KG1 (cell line): ENCODE data around the gene PITX2.

Experiments
- DNase-seq: peaks from one replicate; lab custom pipeline; 2025; lab: John Stamatoyannopoulos, UW

The PITX2 gene

DNA sequence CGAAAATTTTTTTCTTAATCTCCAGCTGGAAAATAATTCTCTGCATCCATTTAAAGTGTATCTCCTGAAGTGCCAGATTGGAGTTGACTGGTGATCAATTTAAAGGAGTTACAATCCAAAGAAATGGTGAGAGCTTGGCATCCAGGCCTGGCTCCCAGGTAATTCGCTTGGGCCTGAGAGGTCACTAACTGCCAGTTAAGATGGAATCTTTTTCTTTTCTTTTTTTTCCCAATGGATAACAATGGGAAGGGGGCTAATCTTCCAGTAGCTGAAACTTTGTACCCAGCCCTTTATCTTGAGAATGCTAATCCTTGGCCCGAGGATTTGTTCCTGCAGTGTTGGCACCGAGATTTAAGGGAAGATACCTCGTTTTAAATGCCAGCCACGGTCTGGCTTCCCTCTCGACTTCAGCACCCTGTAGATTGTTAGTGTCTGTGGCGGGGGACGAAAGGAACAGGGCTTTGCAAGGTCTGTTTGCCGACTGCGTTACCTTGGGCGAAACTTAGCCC lies 13.3 kb upstream of the PITX2 start:
- no peak for DNase-seq

DNA sequence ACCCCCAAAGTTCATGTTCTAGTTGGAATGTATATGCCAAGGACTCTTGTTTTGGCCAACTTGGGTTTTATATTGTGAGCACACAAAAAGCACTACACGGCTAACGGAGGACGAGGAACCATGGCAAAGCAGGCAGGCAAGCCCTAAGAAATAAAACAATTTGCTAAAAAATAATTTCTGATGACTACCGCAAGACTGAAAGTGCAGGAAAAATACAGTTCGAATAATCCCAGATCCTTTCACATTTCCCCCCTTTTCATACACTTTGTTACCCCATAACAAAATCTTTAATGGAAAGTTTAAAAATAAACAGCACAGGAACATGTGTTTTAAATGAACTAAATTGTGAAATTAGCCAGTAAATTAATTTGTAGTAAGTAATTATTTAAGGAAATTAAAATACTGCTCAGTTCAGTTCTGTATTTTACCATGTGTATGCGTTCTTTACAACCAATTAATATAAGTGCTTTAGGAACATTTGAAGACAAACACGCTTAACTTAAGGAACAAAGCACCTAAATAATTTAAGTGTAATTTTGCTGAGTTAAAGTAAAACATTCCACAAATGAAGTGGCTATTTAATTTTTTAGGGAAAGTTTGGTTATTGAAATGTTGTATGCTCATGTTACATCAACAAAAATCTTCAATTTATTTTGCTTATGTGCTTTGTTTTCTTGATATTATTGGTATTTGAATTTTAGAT lies 12.4 kb upstream of the PITX2 start:
- no peak for DNase-seq

- no peak for DNase-seq
Measured at GRCh38 chr4:110634350-110635162, 11.7 kb upstream of the PITX2 start.

DNA sequence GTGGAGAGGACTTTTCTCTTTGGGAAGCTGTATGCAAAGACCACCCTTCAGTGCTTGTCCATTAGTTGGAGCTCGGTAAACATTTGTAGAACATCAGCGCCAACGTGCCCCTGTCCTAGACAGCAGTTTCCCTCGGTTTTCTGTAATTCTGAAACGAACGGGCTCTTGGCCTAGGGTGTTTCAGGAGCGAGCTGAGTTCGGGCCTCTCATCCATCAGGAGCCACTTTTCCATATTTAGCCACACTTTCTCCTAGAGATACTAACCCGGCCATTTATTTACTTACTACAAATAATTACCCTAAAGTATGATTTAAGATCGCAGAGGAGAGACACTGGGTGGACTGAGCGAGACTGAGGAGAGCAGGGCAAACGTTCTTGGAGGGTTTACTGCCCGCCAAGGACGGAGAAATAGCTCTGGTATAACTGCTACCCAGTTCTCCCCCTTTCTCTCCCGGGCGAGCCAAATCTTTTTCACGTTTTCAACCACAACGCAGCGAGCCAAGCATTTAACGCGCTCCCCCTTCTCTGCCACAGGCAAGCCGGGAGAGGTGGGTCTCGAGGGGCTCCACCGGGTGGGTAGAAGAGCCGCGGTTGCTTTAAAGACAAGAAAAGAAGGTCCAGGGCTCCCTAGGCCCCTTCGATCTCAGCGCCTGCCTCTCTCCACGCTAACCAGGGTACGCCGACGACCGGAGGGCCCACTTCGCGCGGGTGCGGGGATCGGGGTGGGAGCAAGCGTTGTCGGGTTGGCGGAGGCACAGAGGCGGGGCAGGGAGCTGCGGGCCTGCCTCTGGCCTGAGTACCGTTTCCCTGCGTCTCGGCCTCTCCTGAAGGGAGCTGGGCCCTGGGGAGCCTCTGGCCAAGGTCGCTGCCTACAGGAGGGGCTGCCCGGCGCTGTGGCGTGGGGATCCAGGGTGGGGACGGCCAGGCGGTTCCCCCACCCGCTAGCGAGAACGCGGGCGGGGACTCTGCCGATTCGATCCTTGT lies 10.8 kb upstream of the PITX2 start:
- no peak for DNase-seq

DNA sequence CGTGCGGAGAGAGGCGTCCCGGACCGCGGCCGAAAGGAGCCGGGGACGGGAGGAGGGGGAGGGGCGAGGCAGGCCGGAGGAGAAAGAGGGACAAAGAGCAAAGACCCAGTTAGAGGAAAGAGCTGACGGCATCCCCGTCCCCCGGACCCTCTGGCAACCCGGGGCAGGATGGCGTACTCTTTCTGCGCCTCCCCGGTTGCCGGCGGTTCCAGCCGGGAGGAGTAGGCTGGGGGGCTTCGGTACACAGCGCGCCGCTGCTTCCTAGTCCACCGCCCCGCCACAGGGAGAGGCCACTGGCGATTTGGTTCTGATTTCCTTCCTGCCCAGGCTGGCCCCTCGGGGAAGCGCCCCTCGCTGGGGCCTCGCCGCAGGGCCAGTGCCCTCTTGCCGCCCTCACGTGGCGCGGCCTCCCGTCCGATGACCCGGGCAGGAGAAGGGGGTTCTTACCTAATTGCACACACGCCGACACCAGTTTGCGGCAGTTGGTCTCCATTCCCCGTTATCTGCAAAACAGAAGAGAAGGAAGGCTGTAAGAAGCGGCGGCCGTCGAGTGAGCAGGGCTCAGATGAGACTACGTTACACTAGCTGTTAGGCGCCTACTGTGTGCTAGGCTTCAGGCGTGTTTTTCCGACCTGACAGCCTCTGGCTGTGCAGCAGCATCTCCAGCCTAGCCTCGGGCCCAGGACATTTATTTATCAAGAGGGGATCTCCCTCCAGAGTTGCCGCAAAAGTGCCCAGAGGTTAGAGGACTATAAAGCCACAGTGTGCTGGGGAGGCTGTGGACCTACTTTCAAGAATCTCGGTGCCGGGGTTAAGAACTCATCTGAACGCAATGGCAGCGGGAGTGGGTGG lies 9.9 kb upstream of the PITX2 start:
- DNase-seq = no peak

GRCh38 chr4:110631584-110632505 lies 9.0 kb upstream of the PITX2 start:
- DNase-seq = peak; percentile 36

DNA sequence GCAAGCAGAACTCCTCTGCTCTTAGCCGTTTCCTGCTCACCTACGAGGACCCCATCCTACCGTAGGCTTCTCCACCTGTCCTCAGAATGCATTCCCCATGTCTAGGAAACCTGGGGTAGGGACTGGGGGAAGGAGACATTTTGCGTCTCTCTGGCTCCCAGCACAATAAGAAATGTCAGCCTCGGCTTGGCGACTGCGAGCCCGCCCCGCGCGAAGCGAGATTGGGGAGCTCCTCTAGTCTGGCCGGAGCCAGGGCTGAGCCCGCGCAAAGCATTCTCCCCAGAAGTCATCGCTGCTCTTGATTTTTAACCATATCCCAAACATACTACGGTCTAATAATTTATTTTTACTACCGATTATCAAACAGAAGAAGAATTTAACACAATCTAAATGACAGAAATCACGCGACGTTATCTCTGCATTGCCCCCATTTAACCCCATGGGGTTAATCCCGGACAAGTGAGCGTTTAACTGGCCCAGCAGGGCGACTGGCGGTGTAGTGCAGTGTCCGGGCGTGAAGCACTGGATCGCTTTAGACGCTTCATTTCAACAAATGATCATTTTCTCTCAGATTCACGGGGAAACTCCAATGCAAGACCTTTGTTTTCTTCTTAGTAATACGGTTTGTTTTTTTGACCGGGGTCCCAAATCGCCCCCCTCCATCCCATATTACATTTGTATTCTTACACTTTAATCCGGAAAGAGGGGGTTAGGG lies 8.0 kb upstream of the PITX2 start:
- no peak for DNase-seq

DNA sequence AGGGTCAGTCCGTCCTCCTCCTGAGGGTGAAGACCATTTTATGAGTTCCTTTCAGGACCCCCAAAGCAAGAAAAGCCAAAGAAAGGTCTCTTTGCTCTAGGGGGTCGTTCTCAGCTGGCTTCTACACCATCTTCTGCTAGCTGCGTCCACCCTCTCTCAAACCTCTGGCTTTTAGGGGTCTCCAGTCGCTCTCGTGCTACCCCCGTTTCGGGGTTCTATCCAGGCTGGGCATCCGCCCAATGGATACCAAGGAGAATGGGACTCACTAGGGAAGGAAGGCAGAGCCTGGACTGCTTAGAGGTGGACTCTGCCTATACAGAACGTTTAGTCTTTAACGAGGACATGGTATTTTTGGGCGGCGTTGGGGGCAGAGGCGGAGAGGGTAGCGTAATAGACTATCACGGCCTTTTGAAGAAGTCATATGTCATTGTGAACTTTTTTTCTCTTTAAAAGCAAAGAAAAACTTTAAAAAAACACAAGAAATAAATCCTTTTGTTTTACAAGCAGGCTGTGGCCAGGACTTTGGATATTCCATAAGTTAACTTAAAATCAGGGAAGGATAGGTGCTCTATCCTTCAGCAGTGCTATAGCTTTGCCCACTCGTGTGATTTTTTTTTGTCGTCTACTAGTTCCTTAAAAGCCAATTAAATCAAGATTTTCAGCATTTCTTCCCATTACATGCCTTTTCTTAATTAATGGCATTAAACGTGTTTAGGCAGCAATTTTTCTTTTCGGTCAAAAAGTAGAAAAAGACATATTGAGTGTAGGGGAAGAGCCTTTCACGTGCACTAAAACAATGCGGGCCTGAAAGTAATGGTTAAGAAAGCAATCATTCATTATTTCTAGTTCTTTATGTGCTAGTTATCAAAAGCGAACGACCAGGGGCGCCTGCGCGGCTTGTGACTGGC lies 7.2 kb upstream of the PITX2 start:
- DNase-seq = no peak

DNA sequence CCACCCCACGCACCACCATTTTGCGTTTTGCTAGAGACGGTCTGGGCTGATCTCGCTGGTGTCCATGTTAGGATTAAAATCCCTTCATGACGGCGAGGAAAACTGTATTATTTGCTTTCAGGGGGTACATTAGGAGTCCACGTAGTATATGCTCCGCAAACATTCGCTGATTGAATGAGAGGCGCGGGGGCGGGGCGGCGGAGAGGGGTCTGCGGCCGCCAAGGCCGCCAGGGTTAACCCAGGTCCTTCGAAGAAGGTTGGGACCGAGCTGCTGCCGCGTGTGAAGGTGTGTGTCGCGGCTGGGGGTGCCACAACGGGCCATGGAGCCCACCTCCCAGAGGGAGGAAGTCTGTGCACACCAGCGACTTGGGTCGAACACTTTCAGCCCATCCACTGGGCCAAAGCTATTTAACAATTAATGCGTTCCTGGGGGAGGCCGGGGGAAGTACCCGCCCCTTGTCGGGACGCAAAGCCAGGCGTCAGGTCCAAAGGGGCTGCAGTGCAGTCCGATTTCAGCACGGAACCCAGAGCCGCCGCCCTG lies 6.4 kb upstream of the PITX2 start:
- no peak for DNase-seq

- DNase-seq = no peak
Measured at GRCh38 chr4:110628663-110629213, 5.9 kb upstream of the PITX2 start.

DNA sequence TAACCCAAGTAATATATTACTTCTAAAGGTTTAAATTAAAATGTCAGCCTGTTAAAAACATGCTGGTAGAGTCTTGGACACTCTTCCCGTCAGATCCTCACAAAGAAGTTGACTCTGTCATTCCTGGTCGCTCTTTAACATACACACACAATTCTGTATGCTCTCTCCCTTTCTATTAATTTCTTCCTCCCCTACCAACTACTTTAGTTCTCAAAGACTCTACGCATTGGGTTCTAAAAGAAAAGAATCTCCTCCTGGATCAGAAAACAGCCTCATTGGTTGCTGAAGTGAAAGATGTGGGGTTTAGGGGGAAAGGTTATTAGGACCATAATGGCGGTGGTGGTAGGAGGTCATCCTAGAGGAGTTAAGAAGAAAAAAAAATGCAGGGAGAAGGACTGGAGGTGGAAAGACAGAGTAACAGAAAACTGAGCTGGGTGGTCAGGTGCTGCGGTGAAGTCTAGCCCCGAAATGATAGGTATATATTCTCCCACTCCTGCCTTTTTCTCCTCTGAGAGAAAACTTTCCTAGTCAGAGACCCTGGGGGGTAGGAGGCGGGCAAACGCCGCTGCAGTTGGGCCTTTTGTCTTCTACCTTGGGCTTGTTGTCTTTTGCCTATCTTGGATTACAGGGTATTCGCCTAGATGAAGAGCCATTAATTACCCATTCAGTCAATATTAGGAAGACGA lies 5.2 kb upstream of the PITX2 start:
- no peak for DNase-seq

GRCh38 chr4:110626532-110627153 lies 3.8 kb upstream of the PITX2 start:
- no peak for DNase-seq

DNA sequence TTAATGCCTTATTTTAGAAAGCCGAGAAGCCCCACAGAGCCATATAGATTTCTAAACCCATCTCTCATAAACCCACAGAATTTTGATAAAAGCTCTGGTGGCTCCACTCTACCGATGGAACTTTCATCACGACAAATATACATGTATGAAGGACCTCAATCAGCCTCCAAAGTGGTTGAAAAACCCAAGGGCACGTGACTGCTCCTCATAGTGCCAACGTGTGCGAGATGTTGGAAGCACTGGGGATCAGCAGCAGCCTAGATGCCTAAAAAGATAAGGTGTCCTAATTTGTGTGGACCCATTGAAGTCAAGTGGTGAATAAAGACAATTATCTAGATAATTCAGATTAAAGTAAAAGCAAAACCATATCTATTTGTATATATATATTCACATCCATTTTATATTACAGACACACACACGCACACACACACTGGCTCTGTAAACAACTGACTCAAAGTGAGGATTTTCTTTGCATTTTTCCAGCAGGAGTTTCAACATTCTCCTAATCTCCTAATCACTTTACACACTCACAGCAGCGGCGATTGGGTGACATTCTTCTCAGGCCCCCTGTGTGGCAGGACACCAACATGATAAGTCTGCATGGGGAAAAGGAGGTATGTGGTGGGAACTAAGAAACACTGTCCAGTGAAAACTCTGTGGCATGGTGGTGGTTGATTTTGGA lies 2.8 kb upstream of the PITX2 start:
- DNase-seq = no peak

DNA sequence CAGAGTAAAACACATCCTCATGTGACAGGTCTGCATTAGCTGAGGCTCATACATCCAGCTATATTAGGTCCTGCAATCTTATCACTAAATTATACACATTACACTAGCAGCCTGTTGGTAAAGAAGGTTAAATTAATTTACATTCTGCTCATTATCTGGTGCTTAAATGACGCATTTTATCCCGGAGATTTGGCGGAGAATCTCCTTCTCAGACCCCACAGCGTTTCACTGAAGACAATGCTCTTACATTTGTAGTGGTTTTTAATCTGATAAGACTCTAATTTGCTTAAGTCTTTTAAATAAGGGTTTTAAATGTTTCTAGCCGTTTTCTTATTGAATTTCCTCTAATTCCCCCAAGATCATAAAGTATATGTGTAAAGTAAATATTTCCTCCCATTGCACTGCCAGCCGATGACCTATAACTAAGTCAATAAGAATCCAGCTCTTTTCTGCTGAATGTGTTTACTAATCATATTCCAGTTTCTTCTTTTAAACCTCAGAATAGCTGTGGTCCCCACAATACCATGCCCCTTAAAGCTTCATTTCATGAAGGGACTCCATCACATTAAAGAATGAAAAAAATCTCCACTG lies 2.1 kb upstream of the PITX2 start:
- DNase-seq = no peak

DNA sequence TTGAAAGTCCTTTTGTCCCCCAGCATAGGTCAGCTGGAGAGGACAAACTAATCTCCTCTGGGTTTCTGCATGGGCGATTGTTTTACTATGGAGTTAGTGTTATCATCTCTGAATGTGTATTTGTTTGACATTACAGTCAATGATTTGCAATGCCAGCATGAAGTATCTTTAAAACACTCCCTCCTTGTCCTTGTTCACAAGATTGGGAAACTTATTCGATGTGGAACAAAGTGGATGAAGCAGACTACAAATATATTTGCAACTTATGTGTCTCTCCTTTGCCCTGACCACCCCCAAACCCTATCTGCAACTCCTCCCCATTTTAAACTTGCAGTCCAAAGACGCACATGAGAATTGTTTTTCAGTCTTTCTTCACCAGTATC lies 1.5 kb upstream of the PITX2 start:
- no peak for DNase-seq
